ENCODE measurements around the gene GRIK2.
A peak's percentile ranks its signal among the peaks of the same experiment; 100 is the strongest.

Gene GRIK2

DNA sequence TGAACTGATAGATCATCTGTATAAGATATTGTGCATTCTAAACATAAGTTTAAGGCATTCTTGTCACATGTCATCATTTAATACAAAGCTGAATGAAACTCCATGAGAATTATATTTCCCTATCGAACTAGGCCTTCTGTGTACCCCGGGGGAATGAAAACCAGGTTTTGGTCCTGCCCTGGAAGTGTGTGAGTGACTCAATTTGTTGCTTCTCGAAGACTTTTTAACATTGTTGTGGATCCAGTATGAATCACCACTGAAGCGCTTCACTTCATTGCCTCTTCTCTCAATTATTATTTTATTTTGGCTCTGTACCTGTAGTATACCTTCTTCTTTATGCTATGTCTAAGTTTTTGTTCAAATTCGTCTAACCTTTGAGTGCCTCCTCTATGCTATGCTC lies 150.8 kb downstream of the GRIK2 start:
- peak; percentile 14 for DNase-seq

DNA sequence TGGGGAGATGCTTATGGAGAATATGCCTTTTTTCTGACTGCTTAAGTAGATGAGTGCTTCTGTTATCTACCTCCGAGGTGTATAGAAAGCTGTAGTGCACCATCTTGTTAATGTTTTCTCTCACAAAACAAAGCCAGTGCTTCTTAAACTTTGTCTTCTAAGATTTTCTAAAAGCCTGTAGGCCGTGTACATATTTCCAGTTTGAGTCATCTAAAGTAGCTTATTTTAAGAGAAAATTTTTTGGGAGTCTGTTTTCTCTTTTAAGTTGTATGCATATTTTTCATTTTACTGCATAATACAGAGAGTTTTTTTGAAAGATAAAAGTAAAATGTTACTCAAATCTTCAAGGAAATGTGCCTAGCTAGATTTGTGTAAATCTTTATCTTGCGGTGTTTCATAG lies 151.7 kb downstream of the GRIK2 start:
- no peak for DNase-seq

DNA sequence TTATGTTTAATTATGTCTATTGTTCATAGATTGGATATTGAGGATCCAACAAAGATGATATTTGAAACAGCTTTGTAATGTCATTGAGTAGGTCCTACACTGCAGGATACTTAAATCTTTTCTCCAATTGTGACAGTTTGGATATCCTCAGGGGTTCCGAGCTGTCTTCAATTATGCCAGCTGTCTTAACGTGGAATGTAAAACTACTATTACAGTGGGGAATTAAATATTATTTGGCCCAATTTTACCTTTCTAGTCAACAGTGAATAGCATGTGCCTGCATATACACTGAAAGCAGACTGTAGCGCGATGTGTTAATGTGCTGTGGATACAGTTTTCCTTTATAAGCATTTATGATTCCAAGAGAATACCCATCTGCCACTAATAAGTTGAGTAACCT lies 156.9 kb downstream of the GRIK2 start:
- no peak for DNase-seq

DNA sequence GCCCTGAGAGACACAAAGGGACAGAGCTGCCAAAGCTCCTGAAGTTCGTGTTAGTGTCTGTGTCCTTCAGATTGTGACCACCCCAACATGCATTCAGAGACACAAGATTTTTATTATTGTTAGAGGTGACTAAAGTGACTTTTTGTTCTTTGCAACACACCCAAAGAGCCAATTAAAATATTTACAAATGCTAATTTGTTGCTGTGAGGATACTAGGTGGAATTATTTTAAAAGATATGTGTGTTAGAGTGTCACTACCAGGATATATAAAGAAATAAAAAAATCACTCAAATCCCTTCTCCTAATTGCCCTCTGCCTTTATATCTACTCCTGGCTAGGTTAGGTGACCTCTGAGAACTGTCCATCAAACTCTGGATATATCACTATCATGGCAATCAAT lies 160.7 kb downstream of the GRIK2 start:
- DNase-seq = no peak

DNA sequence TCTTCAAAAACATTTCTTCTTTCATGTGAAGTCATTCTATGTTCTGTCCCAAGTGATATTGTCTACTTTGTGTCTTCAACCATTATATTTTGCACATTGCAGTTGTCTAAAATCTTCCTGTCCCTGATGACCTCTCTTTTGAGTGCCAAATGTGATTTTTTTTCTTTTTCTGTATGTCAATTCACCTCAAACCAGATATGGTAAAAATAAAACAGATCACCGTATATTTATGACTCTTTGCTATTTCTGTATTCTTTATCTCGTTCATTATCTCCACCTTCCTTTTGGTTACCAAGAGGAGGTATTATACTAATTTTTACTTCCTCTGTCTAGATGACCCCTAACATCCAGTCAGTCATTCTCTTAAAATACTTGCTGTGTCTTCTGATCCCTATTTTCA lies 165.2 kb downstream of the GRIK2 start:
- DNase-seq = no peak

DNA sequence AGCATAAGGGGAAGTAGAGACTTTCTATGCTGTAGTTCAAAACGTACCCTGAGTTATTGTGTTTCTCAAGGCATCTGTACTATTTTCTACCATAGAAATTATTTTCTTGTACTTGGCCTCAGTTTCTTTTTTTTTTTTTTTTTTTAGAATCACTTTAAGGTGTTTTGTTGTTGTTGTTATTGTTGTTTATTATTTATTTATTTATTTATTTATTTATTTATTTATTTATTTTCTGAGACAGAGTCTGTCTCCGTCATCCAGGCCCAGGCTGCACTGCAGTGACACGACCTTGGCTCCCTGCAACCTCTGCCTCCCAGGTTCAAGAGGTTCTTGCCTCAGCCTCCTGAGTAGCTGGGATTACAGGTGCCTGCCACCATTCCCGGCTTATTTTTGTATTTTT lies 179.1 kb downstream of the GRIK2 start:
- no peak for DNase-seq

DNA sequence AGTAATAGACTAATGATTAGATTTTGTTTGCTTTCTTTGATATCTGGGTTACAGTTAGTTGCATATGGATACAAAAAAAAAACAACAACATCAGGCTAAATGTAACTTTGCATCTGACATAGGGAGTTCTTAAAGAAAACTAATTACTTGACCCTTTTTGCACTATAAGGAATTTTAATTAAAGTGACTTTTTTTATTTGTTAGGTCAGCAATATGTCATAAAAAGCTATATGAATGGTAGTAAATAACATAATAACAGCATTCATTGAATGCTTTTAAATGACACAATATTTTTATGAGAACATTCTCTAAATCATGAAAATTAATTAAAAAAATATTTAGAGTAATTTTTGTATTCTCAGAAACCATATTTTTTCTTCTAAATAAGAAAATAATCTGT lies 183.6 kb downstream of the GRIK2 start:
- DNase-seq = no peak

DNA sequence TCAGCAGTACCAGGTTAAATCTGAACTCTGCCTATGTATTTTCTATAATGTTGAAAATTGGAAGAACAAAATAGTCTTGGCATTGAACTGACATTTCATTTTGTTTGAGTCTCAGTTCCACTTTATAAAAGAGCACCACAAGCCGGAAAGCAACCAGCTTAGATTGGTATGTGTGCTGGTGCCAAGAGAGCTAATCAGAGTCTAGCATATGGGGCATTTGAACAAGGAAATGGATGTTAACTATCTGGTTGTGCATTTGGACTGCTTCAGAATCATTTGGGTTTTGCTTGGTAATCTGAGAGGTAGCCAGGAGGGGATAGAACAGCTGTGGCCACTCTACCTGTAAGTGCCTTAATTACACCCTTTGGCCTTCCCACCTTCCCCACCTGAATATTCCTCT lies 184.8 kb downstream of the GRIK2 start:
- no peak for DNase-seq

DNA sequence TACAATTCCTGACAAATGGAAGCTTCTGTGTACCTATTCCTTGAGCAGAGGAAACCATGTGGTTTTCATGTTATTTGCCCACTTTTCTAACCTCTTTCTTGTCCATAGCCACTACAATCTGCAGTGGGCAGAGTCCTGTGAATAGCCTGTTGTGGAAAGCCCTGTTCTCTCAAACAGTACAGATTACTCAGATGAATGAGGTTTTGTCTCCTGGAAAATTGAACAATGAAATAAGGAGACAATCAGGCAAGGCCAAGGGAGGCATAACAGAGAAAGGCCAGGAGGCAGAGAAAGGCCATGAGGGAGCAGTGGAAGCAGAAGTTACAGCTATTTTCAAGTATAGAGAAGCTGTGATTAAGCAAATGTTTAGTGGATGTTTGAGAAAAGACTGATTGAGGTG lies 189.3 kb downstream of the GRIK2 start:
- DNase-seq = no peak

DNA sequence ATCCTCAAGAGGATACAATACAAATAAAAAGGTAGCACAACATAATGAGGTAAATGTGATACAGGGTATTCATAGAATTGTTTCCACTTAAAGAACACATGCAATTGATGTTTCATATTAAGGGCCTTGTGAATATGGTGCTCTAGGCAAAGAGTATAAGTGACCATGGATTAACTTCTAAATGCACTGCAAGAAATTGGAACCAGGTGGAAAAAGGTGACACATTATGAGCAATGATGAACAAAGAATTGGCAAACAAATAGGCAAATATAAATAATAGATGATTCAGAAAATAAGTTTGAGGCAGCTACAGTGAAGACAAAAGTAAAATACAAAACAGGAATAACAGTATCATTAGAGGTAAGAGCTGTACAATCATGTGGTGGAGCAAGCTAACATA lies 192.0 kb downstream of the GRIK2 start:
- DNase-seq = no peak

DNA sequence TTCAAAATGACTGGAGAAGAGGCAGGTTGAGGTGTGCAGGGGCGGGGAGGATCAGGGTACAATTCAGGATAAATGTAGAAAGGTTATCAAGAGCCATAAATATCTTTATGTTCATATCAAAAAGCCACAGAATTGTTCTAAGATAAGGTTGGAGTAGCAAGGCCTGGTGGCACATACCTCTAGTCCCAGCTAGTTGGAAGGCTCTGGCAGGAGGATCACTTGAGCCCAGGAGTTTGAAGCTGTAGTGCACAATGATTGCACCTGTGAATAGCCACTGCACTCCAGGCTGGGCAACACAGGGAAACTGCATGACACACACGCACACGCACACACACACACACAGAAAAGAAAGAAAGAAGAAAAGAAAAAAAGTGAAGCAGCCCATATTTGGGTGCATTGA lies 194.8 kb downstream of the GRIK2 start:
- no peak for DNase-seq

DNA sequence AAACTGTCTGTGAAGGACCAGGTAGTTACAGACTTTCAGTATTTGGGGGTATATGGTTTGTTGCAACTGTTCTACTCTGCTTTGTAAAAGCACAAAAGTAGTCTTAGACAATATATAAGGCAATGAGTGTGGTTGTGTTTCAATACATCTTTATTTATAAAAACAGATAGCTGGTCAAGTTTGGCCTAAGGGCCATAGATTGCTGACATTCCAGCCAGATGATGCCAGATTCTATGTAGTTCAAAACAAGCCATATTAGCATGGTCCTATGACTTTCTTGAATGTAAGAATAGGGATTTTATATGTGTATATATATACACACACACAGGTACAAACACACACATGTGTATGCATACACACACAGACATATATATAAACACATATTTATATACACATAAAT lies 201.8 kb downstream of the GRIK2 start:
- DNase-seq = no peak

DNA sequence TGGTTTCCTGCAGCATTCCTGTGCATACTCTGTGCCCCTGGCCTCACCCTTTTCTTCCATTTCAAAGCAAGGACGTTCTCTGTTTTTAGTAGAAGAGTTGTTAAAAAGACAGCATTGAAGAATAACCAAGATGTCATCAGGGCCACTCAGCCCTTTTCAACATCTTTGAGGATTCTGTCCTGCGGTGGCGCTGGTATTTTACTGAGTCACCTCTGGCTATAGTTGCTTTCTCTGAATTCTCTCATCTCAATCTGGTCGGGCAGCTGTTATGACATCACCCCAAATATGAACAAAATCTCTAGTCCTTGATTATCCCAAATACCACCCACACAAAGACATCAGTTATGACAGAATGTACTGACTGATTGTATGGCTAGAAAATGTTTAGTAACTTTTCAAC lies 204.2 kb downstream of the GRIK2 start:
- peak; percentile 51 for DNase-seq

DNA sequence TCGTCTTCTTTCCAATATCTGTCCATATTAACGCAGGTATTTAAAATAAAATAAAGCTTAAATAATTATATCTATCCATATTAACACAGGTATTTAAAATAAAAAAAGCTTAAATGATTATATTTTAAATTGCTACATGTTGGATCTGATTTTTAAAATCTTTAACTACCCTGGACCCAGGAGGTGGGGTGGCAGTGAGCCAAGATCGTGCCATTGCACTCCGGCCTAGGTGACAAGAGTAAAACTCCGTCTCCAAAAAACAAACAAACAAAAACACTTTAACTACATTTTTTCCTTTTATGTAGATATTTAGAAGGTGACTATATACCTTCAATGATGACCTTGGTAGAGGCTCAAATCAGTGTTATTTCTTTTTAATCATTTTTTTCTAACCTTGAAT lies 211.9 kb downstream of the GRIK2 start:
- no peak for DNase-seq

DNA sequence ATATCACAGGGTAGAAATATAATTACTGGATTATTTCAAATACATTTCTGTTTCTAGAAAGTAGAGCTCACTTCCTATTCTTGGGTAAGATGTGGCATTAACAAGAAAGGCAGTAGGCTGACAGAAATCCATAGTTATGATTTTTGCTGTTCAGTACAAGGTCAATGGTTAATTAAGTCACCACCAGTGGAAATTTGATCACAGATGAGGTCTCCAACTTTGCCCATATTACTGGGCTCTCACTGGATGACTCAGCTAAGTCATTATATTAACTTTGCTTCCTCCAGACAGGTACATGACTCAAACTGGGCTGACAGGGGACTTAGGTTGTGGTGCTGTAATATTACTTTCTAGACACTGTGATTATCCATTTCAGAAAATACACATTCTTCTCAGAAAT lies 212.4 kb downstream of the GRIK2 start:
- no peak for DNase-seq

DNA sequence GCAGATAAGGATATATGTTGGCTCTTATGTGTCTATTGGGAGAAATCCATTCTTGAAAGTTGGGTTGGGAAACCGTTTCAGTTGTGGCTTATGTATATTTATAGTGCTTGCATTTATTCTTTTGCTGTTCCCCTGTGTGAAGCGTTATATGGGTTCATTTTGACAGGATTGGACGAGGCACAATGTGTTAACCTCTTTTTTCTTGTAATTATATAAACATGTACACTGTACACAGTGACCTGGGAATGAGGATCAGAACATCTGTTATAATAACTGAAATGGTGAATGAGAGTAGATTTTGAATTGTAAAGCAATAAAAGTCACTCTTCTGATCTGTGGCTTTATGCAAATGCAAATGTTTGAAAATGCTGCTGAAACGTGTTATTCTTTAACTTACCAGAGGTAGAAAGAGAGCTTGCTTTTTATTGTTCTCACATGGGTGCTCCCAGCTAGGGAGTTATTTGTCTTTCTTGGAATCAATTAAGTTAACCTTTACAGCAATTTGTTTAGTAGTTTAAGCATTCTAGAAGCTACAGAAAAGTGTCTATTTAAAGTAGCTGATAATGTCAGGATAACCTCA lies 213.7 kb downstream of the GRIK2 start:
- DNase-seq = no peak

DNA sequence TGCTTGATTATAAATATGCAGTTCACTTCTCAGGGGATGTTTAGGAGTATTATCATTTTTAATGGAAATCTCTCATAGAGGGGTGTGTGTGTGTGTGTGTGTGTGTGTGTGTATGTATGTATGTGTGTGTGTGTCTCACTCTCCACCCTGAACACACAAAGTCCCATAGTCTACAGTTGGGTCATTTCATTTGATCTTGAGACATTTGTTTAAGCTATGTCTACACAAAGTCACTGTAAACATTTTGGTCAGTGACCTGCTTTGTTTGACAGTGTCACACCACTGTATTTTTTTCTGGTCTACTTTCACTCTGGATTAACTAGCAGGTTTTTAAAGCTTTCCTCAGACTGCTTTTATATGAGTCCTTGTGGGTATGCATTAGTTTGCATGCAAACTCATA lies 215.2 kb downstream of the GRIK2 start:
- DNase-seq = no peak

DNA sequence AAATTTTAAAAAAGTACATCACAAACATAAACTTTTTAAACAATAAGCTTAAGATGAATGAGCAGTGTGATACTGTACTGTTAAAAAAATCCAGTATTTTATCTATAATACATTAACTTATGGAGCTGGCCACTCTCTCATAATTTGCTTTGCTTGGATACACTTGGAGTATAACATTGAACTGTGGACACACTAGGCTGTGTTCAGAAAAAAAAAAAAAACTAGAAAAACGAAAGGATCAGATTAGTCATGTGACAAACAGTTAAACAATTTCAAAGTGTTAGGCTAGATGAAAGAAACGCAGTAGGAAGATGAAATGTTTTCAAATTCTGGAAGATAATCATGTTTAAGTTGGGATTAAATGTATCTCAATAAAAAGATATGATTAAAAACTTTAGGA lies 220.0 kb downstream of the GRIK2 start:
- no peak for DNase-seq

DNA sequence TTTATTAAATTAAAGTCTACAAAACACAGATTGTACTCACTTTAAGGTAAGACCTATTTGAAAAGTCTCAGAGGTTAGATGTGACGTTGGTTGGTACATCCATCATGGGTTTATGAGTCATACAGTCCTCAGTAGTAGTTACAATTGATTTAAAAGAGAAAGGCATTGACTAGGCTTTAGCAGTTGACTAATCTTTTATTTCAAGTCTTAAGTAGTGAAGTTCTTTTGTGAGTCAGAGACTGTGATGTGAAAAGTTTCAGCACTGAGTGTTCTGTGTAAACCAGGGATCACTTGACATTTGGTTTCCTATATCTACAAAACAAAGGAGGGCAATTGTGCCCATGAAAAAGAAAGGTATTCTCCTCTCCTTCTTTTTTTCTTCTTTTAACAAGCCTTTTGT lies 221.3 kb downstream of the GRIK2 start:
- DNase-seq = peak; percentile 13

DNA sequence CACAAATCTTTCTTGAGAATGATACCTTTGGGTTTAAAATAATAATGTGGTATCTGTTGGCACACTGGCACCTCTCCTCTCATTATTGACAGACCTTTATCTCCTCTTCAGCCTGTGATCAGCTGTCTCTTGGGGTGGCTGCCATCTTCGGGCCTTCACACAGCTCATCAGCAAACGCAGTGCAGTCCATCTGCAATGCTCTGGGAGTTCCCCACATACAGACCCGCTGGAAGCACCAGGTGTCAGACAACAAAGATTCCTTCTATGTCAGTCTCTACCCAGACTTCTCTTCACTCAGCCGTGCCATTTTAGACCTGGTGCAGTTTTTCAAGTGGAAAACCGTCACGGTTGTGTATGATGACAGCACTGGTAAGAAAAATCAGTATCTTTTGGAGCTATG lies 232.8 kb downstream of the GRIK2 start:
- no peak for DNase-seq

DNA sequence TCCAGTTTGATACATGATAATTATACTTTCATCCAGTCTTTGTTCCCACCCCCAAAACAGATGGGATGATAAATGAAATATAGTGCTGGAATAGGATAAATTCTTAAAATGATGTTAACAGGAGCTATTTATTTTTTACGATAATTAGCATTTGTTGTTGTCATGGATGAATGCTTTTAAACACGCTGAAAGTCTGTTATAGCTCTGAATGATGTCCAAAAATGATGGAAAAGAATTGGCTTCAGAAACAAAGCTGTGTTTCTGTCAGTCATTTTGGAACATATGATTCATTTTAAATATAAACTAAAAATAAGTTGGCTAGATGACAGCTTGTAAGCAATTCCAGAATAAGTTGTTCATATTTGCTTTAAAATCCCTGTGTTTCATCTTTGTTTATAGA lies 237.4 kb downstream of the GRIK2 start:
- no peak for DNase-seq

DNA sequence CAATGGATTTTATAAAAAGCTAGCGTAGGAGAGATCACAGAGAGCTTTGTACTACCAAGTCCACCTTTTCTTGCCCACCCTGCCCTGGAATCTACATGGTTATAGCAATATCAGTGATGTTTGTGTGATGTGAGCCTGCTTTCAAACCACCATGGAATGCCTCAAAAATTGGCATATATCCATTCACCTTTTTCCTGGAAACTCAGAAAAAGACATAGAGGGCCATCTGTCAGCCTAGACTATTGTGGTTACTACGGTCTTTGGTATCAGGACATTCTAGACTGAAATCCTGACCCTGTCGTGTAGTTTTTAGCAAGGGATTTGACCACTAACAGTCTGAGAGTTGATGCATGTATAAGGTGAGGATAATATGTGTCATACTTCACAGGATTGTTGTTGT lies 239.6 kb downstream of the GRIK2 start:
- no peak for DNase-seq

DNA sequence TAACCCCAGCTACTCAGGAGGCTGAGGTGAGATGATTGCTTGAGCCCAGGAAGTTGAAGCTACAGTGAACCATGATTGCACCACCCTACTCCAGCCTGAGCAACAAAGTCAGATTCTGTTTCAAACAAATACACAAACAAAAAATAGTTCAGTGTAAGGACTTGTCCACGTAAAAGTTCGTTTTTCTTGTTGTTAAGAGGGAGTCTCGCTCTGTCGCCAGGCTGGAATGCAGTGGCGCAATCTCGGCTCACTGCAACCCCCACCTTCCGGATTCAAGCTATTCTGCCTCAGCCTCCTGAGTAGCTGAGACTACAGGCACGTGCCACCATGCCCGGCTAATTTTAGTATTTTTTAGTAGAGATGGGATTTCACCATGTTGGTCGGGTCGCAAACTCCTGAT lies 245.4 kb downstream of the GRIK2 start:
- peak; percentile 8 for DNase-seq

DNA sequence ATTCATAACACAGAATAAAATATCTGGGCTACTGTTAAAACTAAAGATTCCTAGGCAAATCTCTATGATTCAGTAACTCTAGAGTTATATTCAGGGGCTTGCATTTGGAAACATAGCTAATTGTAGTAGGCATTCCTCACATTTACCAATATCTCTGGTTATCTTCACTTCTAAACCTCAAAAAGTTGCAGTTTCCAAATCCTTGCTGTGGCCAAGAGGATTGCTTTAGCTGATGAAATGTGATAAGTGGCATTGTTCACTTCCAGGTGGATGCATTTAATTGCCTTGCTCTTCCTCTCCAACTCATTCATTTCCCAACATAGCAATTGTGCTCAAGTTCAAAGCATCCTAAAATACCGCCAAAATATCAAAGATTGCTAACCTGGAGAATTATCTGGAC lies 246.6 kb downstream of the GRIK2 start:
- no peak for DNase-seq

DNA sequence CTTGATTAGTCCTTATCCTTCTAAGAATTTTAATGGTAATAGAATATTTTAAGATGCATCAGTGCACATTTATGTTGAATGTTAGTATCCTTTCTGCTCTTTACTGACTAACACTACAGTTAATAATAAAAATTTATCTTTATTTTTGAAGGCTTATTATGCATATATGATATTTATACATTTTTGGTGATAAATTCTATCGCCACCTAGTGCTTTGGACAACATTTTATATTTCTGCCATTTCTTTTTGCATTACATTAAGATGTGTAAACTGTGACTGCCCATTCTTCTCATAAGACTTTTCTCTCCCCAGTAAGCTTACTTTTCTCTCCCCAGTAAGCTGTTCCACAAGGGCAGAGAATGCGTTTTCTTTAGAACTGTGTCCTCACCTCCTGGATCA lies 252.3 kb downstream of the GRIK2 start:
- DNase-seq = no peak

All from fibroblast of skin of right quadriceps (primary cell).